Measurements from ENCODE around the gene MRAS.

MRAS gene

GRCh38 chr3:138347960-138348753 lies at the start of gene MRAS:
Gene MRAS, plus strand, starts transcription at chr3:138348579. Its CDS starts 24,305 bp downstream, at chr3:138372884.
- DNase-seq, result no peak

DNA sequence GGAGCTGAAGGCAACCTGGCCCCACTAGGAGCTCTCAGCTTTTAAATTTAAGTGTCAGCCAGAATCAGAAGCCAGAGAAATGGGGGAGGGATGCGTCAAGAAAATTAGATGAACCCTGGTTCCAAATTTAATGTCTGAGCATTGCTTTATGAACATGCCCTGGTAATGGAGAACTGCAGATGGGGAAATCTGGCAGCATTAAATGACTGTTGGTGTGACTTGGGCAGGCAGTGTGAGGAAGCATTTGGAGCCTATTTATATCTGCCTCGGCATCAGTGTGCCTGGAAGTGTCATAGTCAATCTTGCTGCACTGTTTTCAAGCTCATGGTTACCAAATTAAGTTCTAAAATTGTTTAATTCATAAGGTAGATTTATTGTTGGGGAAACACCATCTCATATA lies 47.7 kb upstream of the MRAS start:
- no peak for DNase-seq

GRCh38 chr3:138303474-138303873 lies 44.9 kb upstream of the MRAS start:
- no peak for DNase-seq

- no peak for DNase-seq
Observed at GRCh38 chr3:138307899-138308298, 40.5 kb upstream of the MRAS start.

GRCh38 chr3:138308783-138309182 lies 39.6 kb upstream of the MRAS start:
- DNase-seq, result no peak

DNA sequence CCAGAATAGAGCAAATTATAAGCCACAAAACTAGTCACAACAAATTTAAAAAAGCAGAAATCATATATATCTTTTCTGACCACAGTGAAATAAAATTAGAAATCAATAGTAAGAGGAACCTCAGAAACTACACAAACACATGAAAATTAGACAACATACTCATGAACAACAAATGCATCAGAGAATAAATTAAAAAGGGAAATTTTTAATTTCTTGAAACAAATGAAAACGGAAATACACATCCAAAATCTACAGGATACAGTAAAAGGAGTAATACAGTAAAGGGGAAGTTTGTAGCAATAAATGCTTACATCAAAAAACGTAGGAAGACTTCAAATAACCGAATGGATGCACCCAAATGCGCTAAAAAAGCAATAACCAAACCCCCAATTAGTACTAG lies 37.9 kb upstream of the MRAS start:
- no peak for DNase-seq

DNA sequence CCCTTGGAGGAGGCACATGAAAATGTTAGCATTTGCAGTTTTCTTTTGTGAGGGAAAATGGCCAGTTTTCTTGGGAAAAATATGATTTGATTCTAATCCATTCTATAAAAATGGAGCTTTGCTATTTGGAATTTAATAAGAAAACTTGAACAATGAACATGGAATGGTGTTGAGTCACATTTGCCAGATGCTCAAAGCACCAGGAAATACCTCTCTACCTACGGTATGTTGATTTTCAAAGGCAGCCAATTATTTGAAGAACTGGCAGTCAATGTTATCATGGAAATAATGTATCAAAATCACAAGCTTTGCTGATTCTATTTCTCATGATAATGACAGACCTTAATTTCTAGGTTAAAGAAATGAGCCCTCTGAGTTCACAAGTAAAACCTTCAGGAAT lies 33.6 kb upstream of the MRAS start:
- no peak for DNase-seq

DNA sequence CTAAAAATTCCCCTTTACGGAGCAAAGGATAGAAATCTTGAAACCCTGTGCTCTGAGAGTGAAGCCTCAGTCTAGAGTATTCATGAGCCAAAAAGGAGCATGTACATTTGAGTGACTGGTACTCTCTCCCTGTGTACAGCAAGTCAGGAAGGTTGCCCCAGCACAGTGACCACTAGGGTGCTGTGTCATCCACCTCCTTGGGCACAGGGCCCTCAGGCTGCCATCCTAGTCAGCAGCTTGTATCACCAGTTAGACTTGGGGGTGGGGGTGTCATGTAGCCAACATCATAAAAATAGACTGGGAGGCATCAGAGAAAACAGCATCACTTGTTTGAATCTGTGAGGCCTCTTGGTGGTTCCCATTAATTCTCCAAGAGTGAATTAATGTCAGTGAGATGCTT lies 30.7 kb upstream of the MRAS start:
- no peak for DNase-seq

DNA sequence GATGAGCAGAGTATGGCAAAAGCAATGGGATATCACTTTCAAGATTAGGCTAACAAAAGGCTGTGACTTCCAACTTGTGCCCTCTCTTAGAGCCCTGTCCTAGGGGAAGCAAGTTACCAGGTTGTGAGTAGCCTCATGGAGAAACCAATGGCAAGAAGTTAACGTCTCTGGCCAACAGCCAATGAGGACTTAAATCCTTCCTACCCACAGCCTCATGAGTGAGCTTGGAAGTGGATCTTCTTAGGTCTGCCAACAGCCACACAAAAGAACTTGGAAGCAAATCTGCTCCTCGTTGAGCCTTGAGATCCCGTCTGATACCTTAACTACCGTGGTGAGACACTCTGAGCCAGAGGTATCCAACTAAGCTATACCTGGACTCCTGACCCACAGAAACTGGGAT lies 24.4 kb upstream of the MRAS start:
- DNase-seq, result no peak

GRCh38 chr3:138325990-138326389 lies 22.4 kb upstream of the MRAS start:
- DNase-seq, result no peak

GRCh38 chr3:138326866-138327595 lies 21.3 kb upstream of the MRAS start:
- no peak for DNase-seq

GRCh38 chr3:138327831-138328230 lies 20.5 kb upstream of the MRAS start:
- no peak for DNase-seq

DNA sequence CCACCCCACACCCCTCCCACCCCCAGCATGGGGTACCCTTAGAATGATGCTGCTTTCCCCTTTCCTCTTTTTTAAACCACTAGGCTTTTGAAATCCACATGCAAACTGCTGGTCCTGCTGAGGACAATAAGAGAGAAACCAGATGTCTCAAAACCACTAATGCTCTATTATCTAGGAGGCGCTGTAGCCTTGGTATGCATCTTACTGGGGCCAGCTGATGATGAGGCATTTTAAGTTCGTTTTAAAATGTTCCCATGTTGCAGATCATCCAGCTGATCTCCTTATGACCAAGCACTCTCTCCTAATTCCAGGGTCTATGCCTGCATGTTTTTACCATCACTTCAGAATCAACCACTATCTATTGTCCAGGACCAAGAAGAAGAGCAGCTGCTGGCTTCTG lies 20.0 kb upstream of the MRAS start:
- no peak for DNase-seq

DNA sequence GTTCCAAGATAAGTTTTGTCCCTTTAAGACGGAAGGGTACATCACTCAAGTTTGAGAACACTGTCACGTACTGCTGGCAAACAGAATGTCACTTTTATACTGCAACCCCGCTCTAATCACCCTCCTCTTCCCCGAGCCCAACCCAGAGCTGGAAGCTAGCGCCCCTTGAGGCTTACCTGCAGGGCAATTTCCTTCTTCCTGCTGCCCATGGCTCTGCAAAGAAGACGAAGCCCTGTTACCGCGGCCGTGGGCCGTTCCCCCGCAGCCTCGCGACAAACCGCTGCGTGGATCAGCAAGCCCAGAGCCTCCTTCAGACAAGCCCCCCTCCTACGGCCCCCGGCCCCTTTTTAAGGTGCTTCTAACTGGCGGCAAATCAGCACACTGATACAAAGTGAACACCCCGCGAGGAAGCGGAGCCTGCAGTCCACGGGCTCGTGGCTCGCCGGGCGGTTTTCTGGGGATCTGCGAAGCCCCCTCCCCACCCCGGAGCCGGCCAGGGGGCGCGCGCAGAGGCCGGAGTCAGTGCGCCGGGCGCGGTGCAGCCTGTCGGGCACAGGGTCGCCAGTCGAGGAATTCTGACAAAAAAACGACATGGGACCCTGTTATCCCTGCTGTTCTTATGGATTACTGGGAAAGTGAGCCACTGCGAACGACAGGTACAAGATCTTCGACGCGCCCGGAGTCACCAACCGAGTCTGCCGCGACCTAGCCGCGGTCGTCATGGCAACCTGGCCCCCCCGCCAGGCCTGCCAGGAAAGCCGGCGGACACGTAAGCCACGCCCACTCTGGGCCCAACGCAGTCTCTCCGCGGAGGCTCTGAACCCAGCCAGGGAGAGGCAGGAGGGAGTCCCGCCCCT lies 19.0 kb upstream of the MRAS start, which contains the start of gene NME9:
Gene NME9 (minus strand): TSS at position 725 of the 857 bp plus-strand sequence. CDS start 516 bp downstream, at position 209.
- DNase-seq, result peak; percentile 16

DNA sequence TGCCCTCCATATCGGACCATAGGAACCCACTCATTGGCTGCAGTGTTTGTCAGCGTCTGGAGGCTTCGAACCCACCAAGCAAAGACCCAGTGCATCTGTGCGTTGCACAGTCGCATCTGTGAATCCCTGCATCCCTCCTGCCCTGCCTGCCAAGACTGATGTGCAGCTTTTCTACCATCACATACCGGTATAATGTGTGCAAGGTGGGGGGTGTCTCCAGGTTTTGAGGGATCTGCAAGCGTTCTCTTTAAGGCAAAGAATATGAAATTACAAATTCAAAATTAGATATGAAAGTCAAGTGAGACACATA lies 18.4 kb upstream of the MRAS start:
- no peak for DNase-seq

- DNase-seq, result no peak
Observed at GRCh38 chr3:138331143-138331894, 17.1 kb upstream of the MRAS start.

DNA sequence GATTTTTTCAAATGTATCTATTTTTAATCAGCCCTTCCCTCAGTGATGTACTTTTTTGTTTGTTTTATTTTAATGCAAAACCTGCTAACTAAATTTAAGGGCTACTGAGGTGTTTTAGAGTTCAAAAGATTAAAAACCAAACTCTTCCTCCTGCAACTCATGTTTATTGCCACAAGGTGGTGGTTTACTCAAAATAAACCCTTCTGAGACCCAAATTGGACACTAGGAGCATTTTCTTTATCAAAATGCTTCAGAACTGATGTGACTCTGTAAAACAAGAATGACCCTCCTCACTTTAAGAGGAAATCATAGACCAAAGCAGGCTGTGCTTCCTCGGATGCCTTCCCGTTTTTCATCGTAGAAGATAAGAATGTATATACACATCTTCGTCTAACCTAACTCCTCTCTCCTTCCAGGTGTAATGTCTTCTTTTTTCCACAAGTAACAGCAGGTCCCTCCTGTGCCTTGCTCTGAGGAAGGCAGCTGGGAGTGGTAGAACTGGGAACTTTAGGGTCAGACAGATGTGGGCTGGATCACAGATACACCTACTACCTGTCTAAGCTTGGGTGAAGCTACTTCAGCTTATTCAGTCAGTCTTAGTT lies 15.8 kb upstream of the MRAS start:
- DNase-seq, result no peak

GRCh38 chr3:138334608-138335007 lies 13.8 kb upstream of the MRAS start:
- no peak for DNase-seq

DNA sequence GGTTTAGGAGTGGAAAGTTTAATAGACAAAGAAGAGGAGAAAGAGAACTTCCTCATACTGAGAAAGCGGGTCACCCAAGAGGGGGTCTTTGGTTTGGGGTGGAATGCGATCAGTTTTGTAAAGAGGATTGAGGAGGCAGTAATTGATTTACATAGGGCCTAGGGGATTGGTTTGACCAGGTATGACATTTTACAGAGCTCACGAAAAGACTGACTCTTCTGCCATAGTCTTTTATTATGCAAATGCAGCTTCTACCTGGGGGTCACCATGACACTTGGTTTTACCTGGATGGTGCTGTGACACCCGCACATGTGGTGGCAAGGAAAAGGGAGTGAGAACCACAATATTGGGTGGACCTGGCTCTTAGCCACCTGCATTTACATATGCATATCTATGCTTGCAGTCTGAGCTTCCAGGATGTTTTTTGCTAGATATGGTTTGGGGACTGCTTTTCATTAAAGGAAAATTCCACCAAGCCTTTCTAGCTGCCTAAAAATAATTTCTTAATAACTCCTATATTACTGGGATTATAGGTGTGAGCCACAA lies 11.9 kb upstream of the MRAS start:
- DNase-seq, result no peak

DNA sequence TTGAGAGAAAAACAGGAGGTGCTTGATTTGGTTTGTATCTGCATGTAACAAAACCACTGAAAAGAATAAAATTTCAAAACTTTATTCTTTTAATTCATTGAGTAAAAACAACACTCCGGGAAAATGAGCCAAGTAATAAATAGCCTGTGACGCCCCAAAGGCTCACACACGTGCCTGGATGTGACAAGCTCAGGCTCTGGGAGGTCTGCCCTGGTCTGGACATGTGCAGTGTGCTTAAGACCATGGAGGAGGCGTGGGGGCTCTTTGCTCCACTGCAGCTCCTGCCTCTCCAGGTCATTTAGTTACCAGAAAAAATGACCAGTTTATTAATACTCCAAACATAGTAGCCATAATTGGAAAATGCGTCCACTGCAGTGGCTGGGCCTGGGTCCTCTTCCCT lies 10.1 kb upstream of the MRAS start:
- no peak for DNase-seq

- DNase-seq, result no peak
Observed at GRCh38 chr3:138338811-138339210, 9.6 kb upstream of the MRAS start.

DNA sequence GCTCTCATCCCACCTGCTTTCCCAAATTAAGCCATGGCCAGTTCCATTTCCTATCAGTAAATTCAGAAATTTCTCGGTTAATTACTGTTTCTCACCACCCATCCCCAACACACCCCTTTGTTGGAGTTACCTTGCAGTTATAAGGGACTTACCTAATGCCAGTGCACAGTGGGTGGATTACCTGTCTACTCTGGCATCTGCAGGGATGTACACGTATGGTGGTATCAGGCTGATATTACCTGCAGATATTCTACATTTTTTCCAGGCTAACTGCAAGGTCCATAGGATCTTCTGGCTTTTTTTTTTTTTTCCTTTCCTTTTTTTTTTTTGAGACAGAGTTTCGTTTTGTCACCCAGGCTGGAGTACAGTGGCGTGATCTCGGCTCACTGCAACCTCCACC lies 7.9 kb upstream of the MRAS start:
- no peak for DNase-seq

Data from cortex of kidney (tissue), 1 donor.